ENCODE results near the gene CHD6.

The CHD6 gene

DNA sequence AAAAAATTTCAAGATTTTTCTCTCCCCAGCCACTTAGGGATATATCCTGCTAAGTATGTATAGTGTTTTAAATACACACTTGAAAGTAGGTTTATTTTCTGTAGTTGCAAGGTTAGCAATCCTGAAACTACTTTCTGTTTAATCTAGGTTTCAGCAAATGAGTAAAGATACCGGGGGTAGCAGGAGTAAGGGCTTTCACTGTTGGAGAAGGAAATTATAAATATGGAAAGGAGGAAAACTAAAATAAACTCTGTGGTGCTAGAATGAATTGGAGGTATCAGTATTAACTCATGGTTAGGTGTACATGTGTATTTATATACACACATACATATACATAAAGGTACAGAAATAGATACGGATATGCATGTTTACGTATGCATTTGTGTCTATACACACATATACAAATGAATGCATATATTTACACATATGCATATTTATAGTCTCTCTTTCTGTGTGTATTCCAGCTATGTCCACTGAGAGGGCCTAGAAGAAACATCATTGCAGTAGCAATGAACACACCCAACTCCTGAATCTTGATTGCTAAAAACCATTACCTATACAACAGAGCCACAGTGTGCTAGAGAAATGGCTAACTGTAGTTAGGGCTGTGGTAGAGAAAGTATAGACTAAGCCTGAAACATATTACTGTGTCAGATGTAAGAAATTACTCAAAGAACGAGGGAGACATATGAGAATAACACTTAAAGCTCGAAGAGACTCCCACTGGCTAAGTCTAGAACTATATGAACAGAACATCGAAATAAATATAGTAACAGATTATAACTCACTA is 155.6 kb downstream of the CHD6 start:
- DNase-seq (ENCODE audit: low read depth), result no peak

- DNase-seq (ENCODE audit: low read depth), result no peak
Measured at GRCh38 chr20:41458761-41459160, 159.4 kb downstream of the CHD6 start.

DNA sequence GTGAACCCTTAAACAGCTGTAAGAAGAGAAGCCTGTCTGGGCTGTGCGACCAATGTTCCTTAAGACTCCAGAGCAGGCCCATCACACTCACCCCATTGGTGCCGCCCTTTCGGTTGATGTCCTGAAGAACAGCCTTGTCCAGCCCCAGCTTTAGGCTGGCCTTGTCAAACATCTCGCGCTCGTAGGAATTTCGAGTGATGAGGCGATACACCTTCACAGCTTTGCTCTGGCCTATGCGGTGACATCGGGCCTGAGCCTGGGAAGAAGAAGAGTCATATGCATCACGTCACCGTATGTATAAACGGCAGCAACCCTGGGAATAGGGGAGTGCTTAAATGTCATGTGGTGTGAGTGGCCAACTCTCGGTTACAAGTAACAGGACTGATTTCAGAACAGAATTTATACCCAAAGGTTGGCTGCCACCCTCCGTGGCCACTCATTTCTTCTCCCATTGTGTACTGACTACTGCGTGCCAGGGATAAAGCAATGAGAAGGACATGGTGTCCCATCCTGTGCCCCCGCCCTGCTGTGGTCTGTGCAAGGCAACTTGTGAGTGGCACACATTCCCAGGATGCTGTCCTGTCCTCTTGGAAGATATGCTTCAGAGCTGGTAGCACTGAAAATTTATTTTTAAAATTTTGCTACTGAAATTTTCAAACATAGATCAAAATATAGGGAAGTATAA is 160.9 kb downstream of the CHD6 start:
- no peak for DNase-seq (ENCODE audit: low read depth)

DNA sequence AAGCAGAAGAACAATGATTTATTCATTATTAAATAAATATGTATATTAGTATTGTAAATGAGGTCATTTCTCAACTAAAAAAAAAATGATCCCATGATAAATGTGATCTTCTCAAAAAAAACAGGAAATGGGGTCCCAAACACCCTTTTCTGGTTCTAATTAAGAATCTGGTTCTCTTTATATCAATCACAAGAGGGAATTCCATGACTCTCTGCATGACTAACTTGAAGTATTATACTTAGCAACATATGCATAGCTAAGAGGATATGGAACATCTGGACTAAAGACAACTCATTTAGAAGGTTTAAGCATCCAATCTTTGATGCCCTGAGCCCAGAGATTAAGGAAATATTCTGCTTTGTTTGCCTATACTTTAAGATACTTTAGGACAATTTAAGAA is 161.8 kb downstream of the CHD6 start:
- DNase-seq (ENCODE audit: low read depth), result no peak

DNA sequence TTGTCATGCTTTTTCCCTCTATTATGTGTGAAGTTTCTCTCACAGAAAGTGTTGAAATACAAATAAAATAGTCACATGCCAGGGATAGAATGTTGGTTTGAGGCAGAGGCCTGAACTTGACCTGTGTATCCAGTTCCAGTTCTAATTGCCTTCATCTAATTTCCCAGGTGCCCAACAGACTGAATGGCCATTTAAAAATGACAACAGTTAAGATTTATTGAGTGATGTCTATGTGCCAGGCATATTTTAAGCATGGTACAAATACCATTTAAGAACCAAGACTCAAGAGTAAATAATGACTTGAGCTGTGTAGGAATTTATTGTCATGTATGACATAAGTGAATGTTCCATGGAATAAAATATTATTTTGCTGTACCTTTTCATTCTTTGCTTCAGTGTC is 163.9 kb downstream of the CHD6 start:
- no peak for DNase-seq (ENCODE audit: low read depth)

DNA sequence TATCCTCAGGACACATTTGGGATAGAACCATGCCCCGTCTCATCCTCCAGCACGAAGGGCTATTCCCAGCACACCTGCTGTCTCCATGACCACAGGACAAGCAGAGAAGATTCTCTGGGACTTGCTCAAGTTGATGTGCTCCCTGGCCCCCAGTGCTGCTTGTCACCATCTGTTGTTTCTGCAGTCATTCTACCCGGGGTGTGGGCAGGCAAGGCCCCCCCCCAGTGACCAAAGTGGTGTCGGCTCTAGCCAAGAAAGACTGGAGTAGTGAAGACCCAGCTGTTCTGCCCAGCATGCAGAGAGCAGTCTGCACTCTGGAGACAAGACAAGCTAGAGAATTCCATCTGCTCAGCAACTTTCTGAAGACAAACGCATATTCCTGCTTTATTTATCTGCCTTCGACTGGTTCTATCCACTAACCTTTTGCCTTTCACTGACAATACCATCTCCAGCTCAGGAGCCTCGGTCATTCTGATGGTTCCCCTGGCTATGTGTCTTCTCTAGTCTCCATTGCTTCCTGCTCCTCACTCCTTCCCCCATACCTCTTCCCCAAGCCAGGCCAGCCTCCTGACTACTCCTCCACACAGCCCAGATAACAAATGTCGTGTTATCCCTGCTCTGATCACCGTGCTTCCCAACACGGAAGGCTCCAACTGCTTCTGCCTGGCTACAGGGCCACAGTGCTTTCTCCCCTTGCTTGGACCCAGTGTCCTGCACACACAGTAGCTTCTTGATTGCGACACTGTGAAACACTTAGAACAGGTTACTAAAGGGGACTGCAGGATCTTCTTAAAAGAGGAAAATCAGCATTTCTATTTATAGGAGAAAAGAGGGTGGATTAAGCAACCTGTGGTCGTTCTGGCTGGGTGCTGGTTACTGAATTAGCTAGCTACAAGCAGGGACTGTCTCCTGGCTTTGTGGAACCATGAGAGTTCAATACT is 164.9 kb downstream of the CHD6 start:
- no peak for DNase-seq (ENCODE audit: low read depth)

GRCh38 chr20:41452226-41452625 is 166.0 kb downstream of the CHD6 start:
- no peak for DNase-seq (ENCODE audit: low read depth)

DNA sequence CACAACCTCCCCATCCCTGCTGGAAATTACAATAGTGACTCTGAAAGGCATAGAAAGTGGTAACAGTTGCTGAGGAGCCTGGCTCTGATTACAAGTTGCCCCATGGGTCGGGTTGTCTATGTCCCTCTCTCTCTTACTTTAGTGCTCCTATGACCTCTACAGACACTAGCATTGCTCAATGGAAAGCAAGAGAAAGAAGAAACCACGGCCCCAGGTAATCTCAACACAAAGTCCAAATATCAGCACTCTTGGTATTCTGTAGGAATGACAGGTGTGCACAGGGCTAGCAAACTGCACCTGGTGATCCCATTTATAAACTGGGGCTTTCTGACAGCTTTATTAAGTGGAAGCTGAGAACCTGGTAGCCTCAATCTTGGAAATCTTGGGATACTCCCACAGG is 171.2 kb downstream of the CHD6 start:
- no peak for DNase-seq (ENCODE audit: low read depth)

DNA sequence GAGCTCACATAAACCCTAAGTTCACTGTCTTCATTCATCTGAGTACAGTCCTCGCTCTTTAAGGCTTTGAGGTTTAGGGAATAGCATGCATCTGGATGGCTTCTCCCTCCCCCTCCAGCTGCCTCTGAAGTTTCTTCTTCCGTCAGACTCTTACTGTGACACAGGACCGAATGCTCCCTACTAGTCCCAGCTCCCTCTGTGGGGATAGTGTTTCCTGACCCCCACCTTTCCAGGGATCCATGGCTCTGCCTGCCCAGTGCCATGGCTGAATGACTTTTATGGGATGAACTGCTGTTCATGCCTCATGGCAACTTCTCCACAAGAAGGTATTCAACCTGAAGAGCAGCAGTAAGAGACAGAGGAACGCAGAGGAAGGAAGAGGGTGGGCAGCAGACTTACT is 171.7 kb downstream of the CHD6 start:
- DNase-seq (ENCODE audit: low read depth), result no peak

- no peak for DNase-seq (ENCODE audit: low read depth)
Measured at GRCh38 chr20:41444821-41445220, 173.4 kb downstream of the CHD6 start.

DNA sequence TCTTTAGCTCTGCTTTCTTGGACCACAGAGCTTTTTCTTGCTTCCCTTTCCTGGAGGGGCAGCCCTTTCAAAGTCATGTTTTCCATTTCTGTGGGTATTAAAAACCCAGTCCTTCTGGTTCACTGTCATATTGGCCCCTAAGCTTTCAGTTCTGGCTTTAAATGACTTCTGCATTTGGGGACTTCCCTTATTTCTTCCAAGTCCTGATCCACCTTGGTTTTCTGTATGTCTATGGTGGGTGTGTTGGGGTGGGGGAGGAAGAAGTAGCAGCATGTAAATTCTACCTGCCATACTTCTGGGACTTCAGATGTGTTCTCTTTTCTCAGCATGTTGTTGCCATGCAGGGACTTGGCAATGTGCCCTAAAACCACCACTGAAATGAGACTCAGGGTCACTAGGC is 174.5 kb downstream of the CHD6 start:
- DNase-seq (ENCODE audit: low read depth), result no peak

- DNase-seq (ENCODE audit: low read depth), result no peak
Measured at GRCh38 chr20:41440882-41441281, 177.3 kb downstream of the CHD6 start.

DNA sequence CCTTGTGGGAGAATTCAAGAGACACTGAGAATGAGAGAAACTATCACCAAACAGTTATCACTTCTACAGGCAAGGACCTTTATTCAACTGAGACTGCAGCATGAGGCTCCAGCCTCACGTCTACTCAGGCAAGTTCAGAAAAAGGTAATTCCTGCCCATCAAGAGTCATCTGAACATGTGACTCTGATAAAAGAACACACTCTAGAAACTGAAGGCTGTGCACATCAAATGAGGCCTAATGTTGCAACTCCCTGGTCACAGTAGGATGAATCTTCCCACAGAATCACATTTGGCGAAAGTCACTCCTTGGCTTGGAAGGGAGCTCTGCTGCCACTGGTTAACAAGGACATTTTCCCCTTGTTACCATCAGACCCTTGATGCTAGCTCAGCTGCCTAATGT is 180.3 kb downstream of the CHD6 start:
- DNase-seq (ENCODE audit: low read depth), result no peak

GRCh38 chr20:41436679-41437078 is 181.5 kb downstream of the CHD6 start:
- no peak for DNase-seq (ENCODE audit: low read depth)

- DNase-seq (ENCODE audit: low read depth), result no peak
Measured at GRCh38 chr20:41433203-41433602, 185.0 kb downstream of the CHD6 start.

DNA sequence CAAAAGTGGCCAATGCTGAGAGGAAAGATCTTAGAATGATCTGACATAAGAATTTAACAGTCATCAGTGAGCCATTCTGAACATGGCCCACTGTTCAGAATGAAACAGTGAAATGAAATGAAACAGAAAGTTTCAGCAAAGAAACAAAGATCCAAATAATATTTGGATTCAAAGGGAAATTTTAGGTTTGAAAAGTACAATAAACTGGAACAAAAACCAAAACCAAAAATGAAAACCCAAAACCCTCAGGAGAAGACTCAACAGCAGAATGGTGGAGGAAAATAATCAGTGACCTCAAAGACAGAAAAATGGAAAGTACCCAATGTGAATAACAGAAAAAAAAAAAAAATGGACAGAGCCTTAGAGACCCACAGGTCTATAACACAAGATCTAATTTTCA is 185.4 kb downstream of the CHD6 start:
- no peak for DNase-seq (ENCODE audit: low read depth)

DNA sequence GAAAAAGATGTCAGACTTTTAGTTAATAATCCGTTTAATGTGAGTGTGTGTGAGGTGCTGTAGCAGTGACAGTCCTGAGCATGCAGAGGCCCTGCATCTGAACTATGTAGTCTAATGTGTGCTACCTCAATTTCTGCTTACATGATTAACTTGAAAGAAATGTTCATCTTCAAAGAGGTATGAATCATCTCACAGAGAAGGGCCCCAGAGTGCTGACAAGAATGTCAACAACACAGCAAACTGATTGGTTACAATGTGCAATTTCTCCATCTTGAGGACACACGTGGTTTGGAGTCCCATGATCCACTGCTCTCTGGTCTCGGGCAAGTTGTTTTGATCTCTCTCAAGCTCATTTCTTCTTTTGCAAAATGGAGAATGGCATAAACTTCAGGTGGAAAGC is 189.9 kb downstream of the CHD6 start:
- DNase-seq (ENCODE audit: low read depth), result no peak

DNA sequence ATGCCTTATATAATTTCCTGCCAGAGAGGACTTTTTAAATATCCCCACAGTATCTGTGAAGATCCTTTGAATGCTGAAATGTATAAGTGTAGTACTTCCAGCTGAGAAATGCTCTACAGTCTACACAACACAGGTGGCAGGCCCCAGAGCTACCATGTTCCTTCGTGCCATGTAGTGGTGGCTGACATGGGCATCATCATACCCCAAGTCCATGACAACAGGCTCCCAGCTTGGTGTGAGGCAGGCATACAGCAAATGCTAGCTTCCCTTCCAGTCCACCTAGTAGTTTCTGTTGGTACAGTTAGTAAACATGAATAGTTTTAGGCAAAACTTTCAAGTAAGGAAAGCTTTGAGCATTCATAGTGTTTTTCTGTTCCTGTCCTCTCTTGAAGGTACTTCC is 190.3 kb downstream of the CHD6 start:
- no peak for DNase-seq (ENCODE audit: low read depth)

GRCh38 chr20:41426976-41427375 is 191.2 kb downstream of the CHD6 start:
- DNase-seq (ENCODE audit: low read depth), result no peak

DNA sequence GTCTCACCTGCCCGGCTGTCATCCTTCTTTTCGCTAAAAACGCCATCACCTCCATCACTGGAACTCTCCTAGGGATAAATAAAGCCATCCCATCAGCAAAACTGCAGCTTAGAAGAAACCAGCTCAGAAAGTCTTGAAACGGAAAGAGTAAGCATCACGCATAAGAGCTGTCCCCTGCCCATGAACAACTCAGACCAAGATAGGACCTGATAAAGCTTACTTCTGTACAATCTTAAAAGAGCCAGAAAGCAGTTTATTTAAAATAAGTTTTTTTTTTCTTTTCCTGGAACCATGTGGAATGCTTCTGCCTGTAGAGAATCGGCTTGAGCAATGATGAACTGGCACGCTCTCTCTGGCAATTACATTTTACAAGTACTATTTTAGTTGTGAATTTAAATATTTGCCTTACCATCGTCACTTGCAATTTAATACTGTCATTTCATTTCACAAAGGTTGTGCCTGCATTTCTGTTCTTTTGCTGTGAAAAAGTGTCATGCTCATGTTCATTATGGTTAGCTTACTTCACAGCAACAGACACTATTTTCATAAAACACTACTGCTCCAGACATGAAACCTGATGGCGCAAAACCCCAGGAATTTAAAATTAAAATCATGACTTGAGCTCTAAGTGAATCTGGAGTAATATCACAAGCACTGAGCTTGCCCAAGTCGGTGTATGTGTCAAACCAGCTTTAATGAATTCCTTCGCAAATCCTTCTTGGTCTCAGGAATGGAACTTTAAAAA is 191.9 kb downstream of the CHD6 start:
- DNase-seq (ENCODE audit: low read depth), result no peak

- DNase-seq (ENCODE audit: low read depth), result no peak
Measured at GRCh38 chr20:41425180-41425884, 192.8 kb downstream of the CHD6 start.

All from stimulated activated CD8-positive, alpha-beta memory T cell treated with anti-CD3 and anti-CD28 coated beads, Interleukin-12 subunit alpha, Interleukin-12 subunit beta, amount 100 ng/mL, for 1 hour (primary cell).